GM18951 (cell line): ENCODE measurements around the gene MYO1B.

Experiments used
- POLR2A ChIP-seq: IDR thresholded peaks from 4 replicates; pipeline ENCODE4 v1.6.1; 2011; ENCODE audit warnings: mild to moderate bottlenecking; ENCODE audit not compliant: insufficient read length, insufficient read depth; ENCODE audit errors: extremely low read depth
- in situ Hi-C: fragments of 300-500 bp; cut with MboI; formaldehyde crosslinking; loops from one replicate; pipeline ENCODE4 v1.12.0; 2022; ENCODE audit warnings: low sequenced_read_pairs, mixed read lengths, inconsistent platforms; ENCODE audit not compliant: unreplicated experiment

MYO1B gene

GRCh38 chr2:191319186-191319585, 74.0 kb downstream of the MYO1B start:
- no peak for TF ChIP-seq POLR2A
- in situ Hi-C loops: no loop called here

- in situ Hi-C loops: no loop called here
- TF ChIP-seq POLR2A: no peak
Measured at GRCh38 chr2:191320881-191321280, 75.7 kb downstream of the MYO1B start.

GRCh38 chr2:191321861-191322662, 76.9 kb downstream of the MYO1B start:
- in situ Hi-C loops: no loop called here
- no peak for TF ChIP-seq POLR2A

- in situ Hi-C loops: no loop called here
- no peak for TF ChIP-seq POLR2A
Measured at GRCh38 chr2:191322828-191323506, 77.8 kb downstream of the MYO1B start.

- in situ Hi-C loops: no loop called here
- no peak for TF ChIP-seq POLR2A
Measured at GRCh38 chr2:191325651-191326365, 80.6 kb downstream of the MYO1B start.

GRCh38 chr2:191327484-191327883, 82.3 kb downstream of the MYO1B start:
- no peak for TF ChIP-seq POLR2A
- in situ Hi-C loops: no loop called here

GRCh38 chr2:191328150-191328809, 83.1 kb downstream of the MYO1B start:
- in situ Hi-C loops: no loop called here

GRCh38 chr2:191329841-191330240, 84.6 kb downstream of the MYO1B start:
- TF ChIP-seq POLR2A: no peak
- in situ Hi-C loops: no loop called here

More at GRCh38 chr2:191328150-191328809, 83.1 kb downstream of the MYO1B start:
- no peak for TF ChIP-seq POLR2A

- in situ Hi-C loops: no loop called here
- TF ChIP-seq POLR2A: no peak
Measured at GRCh38 chr2:191333911-191334357, 88.7 kb downstream of the MYO1B start.

GRCh38 chr2:191335875-191336464, 90.8 kb downstream of the MYO1B start:
- in situ Hi-C loops: no loop called here

GRCh38 chr2:191341436-191341835, 96.2 kb downstream of the MYO1B start:
- TF ChIP-seq POLR2A: no peak
- in situ Hi-C loops: no loop called here

More at GRCh38 chr2:191335875-191336464, 90.8 kb downstream of the MYO1B start:
- no peak for TF ChIP-seq POLR2A

GRCh38 chr2:191343796-191344338, 98.7 kb downstream of the MYO1B start:
- TF ChIP-seq POLR2A: no peak
- in situ Hi-C loops: no loop called here
